CD4-positive, alpha-beta memory T cell (primary cell): Measurements from ENCODE around the gene CACNA2D1. TPM values are rescaled to one million over a fixed set of nuclear protein-coding genes. Genes with fewer than 3 reads are reported as not detected.

Experiments
- CTCF ChIA-PET: fragments of 350-600 bp; sonication (Branson Sonifier 250); formaldehyde crosslinking; loops from one replicate; lab custom pipeline; 2021; ENCODE audit warnings: inconsistent platforms; ENCODE audit not compliant: partially characterized antibody; lab: Charles Lee
- POLR2A ChIA-PET: fragments of 350-600 bp; sonication (Branson Sonifier 250); formaldehyde crosslinking; loops from one replicate; lab custom pipeline; 2021; ENCODE audit not compliant: partially characterized antibody; lab: Charles Lee
- DNase-seq, 5 donors: peaks; one replicate each; pipeline versions ENCODE4 v3.0.0 to v3.0.0-alpha.2; 2020 to 2022; ENCODE audit warnings: mixed read lengths in 1 of 5
- H3K27ac ChIP-seq: one replicate; pipeline ENCODE4 v1.7.0; 2013; ENCODE audit warnings: low read depth, low read length
- H3K27me3 ChIP-seq: 2 replicates; pipeline ENCODE4 v1.7.0; 2013; ENCODE audit warnings: mild to moderate bottlenecking, low read length, moderate library complexity; ENCODE audit not compliant: insufficient read depth
- H3K36me3 ChIP-seq: 2 replicates; pipeline ENCODE4 v1.7.0; 2013; ENCODE audit warnings: mild to moderate bottlenecking, low read length, moderate library complexity; ENCODE audit not compliant: insufficient read depth
- H3K4me1 ChIP-seq: 2 replicates; pipeline ENCODE4 v1.7.0; 2013; ENCODE audit warnings: mild to moderate bottlenecking, low read length, moderate library complexity; ENCODE audit not compliant: insufficient read depth
- H3K4me3 ChIP-seq, 2 donors: one replicate each; pipeline ENCODE4 v1.7.0; 2013; ENCODE audit warnings: low read length in 2 of 2, mild to moderate bottlenecking in 1 of 2
- H3K9me3 ChIP-seq, 2 donors: one replicate each; pipeline ENCODE4 v1.7.0; 2013; ENCODE audit warnings: low read length in 2 of 2, control low read depth in 1 of 2; ENCODE audit not compliant: control insufficient read depth in 1 of 2
- H3K27ac Mint-ChIP-seq, 7 donors: one replicate each; pipeline ENCODE4 v1.8.0; 2020 to 2021; ENCODE audit warnings: mixed read lengths in 7 of 7, mild to moderate bottlenecking in 6 of 7, inconsistent platforms in 3 of 7, moderate library complexity in 3 of 7
- H3K27me3 Mint-ChIP-seq, 2 donors: one replicate each; pipeline ENCODE4 v1.8.0; 2020 to 2021; ENCODE audit warnings: mixed read lengths in 2 of 2
- H3K36me3 Mint-ChIP-seq, 2 donors: one replicate each; pipeline ENCODE4 v1.8.0; 2020 to 2021; ENCODE audit warnings: mixed read lengths in 2 of 2, inconsistent platforms in 1 of 2, mild to moderate bottlenecking in 1 of 2
- H3K4me1 Mint-ChIP-seq, 4 donors: one replicate each; pipeline ENCODE4 v1.8.0; 2020 to 2021; ENCODE audit warnings: mixed read lengths in 4 of 4, mild to moderate bottlenecking in 1 of 4
- H3K4me3 Mint-ChIP-seq, 8 donors: one replicate each; pipeline ENCODE4 v1.8.0; 2020 to 2021; ENCODE audit warnings: mixed read lengths in 8 of 8, mild to moderate bottlenecking in 7 of 8, moderate library complexity in 6 of 8, inconsistent platforms in 3 of 8
- H3K9me3 Mint-ChIP-seq, 8 donors: one replicate each; pipeline ENCODE4 v1.8.0; 2020 to 2021; ENCODE audit warnings: mixed read lengths in 8 of 8, mild to moderate bottlenecking in 5 of 8, inconsistent platforms in 3 of 8, moderate library complexity in 1 of 8
- intact Hi-C: fragments of 100-400 bp; cut with micrococcal nuclease; formaldehyde crosslinking; loops from one replicate; pipeline ENCODE4 v1.15.1; 2023
- polyA plus RNA-seq, 2 donors: library from polyadenylated mRNA; unstranded; fragments of 300-500 nt; fragmentation: Illumina TruSeq; gene quantifications; one replicate each; pipeline ENCODE4 v1.2.3, GENCODE V29; 2021
- total RNA-seq, 2 experiments: library from RNA; stranded (reverse); gene quantifications; one replicate each; pipeline ENCODE4 v1.2.3, GENCODE V29; 2021

The CACNA2D1 gene
- total and polyA plus RNA-seq, 4 experiments from 2014 or later: not detected

DNA sequence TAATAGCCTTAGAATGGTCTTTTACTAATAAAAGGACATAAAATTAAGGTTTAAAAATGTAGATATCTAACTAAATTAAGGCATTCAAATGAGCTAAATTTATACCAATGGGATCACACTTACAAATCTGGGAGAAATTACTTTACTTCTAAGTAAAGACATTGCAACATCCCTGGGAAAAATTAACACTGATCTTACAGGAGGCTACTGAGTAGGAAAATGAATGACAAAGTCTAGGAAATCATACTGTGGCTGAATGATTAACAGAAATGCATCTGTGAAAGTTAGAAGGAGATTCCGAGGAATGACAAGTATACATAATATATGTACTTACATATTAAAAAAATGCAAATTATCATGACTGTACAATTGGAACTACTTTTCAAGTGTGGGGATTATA, 38.3 kb downstream of the CACNA2D1 start:
- Mint-ChIP-seq H3K27ac (no peak overlapping the region), H3K4me1 (no peaks in the 10 kb centered on the region), H3K4me3 (no peak overlapping the region), H3K36me3 (no peaks in the 10 kb centered on the region), H3K27me3 (no peaks in the 10 kb centered on the region), H3K9me3 (peaks cover 0 to 14% (median 6%) of the 10 kb centered on the region in 8 donors)
- intact Hi-C loops: no loop called here
- no peaks in the 10 kb centered on the region for H3K9me3 ChIP-seq
- no peak overlapping the region for H3K27ac ChIP-seq
- no peaks in the 10 kb centered on the region for H3K36me3 ChIP-seq
- H3K27me3 ChIP-seq: no peaks in the 10 kb centered on the region
- DNase-seq: no peak
- no peaks in the 10 kb centered on the region for H3K4me1 ChIP-seq
- ChIA-PET POLR2A (no interaction called here), CTCF (no interaction called here)
- H3K4me3 ChIP-seq: no peak overlapping the region

GRCh38 chr7:82404652-82405051, 38.9 kb downstream of the CACNA2D1 start:
- H3K4me1 Mint-ChIP-seq: no peaks in the 10 kb centered on the region
- Histone ChIP-seq H3K27me3 (no peaks in the 10 kb centered on the region), H3K4me3 (no peak overlapping the region), H3K9me3 (no peaks in the 10 kb centered on the region), H3K27ac (no peak overlapping the region), H3K4me1 (no peaks in the 10 kb centered on the region), H3K36me3 (no peaks in the 10 kb centered on the region)
- intact Hi-C loops: no loop called here
- H3K36me3 Mint-ChIP-seq: no peaks in the 10 kb centered on the region
- DNase-seq: no peak
- H3K9me3 Mint-ChIP-seq: peaks cover 2 to 15% (median 7%) of the 10 kb centered on the region in 8 donors
- ChIA-PET CTCF (no interaction called here), POLR2A (no interaction called here)
- no peaks in the 10 kb centered on the region for H3K27me3 Mint-ChIP-seq
- no peak overlapping the region for H3K4me3 Mint-ChIP-seq
- H3K27ac Mint-ChIP-seq: no peak overlapping the region

GRCh38 chr7:82404094-82404493, 39.5 kb downstream of the CACNA2D1 start:
- Mint-ChIP-seq H3K9me3 (peaks cover 2 to 17% (median 8%) of the 10 kb centered on the region in 8 donors), H3K4me3 (no peak overlapping the region), H3K4me1 (no peaks in the 10 kb centered on the region), H3K27ac (no peak overlapping the region), H3K36me3 (no peaks in the 10 kb centered on the region), H3K27me3 (no peaks in the 10 kb centered on the region)
- Histone ChIP-seq H3K36me3 (no peaks in the 10 kb centered on the region), H3K4me3 (no peak overlapping the region), H3K9me3 (no peaks in the 10 kb centered on the region), H3K27me3 (no peaks in the 10 kb centered on the region), H3K27ac (no peak overlapping the region), H3K4me1 (no peaks in the 10 kb centered on the region)
- ChIA-PET POLR2A (no interaction called here), CTCF (no interaction called here)
- intact Hi-C loops: no loop called here
- no peak for DNase-seq

- Mint-ChIP-seq H3K4me3 (no peak overlapping the region), H3K36me3 (no peaks in the 10 kb centered on the region), H3K27ac (no peak overlapping the region), H3K27me3 (no peaks in the 10 kb centered on the region), H3K4me1 (no peaks in the 10 kb centered on the region), H3K9me3 (peaks cover 1 to 16% (median 7%) of the 10 kb centered on the region in 8 donors)
- Histone ChIP-seq H3K4me3 (no peak overlapping the region), H3K4me1 (no peaks in the 10 kb centered on the region), H3K27ac (no peak overlapping the region), H3K36me3 (no peaks in the 10 kb centered on the region), H3K27me3 (no peaks in the 10 kb centered on the region), H3K9me3 (no peaks in the 10 kb centered on the region)
- POLR2A ChIA-PET: no interaction called here
- intact Hi-C loops: no loop called here
- no peak for DNase-seq
- CTCF ChIA-PET: no interaction called here
Observed at GRCh38 chr7:82397879-82398524, 45.6 kb downstream of the CACNA2D1 start.

- Mint-ChIP-seq H3K9me3 (peaks cover 0 to 14% (median 7%) of the 10 kb centered on the region in 8 donors), H3K36me3 (no peaks in the 10 kb centered on the region), H3K27ac (no peak overlapping the region), H3K4me3 (no peak overlapping the region), H3K4me1 (no peaks in the 10 kb centered on the region), H3K27me3 (no peaks in the 10 kb centered on the region)
- intact Hi-C loops: no loop called here
- POLR2A ChIA-PET: no interaction called here
- H3K27ac ChIP-seq: no peak overlapping the region
- DNase-seq: no peak
- no peaks in the 10 kb centered on the region for H3K9me3 ChIP-seq
- CTCF ChIA-PET: no interaction called here
- no peaks in the 10 kb centered on the region for H3K27me3 ChIP-seq
- H3K4me1 ChIP-seq: no peaks in the 10 kb centered on the region
- H3K4me3 ChIP-seq: no peak overlapping the region
- no peaks in the 10 kb centered on the region for H3K36me3 ChIP-seq
Observed at GRCh38 chr7:82396343-82396742, 47.2 kb downstream of the CACNA2D1 start.

DNA sequence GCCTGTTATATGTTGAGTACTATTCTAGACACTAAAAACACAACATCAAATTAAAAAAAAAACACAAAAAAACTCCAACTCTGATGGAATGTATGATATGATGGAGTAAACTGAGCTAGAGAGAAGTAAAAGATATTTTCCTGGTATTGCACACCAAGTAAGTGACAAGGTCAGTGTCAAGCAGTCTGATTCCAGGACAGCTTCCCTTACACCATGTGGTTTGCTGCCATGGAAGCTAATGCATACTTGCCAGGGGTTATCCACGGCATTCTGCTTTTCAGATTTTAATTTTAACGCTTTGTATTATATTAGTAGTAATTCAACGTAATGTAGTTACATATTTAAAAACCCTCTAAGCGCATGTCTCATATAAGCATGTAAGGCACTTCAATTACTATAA, 48.4 kb downstream of the CACNA2D1 start:
- H3K27me3 ChIP-seq: no peaks in the 10 kb centered on the region
- H3K4me1 ChIP-seq: no peaks in the 10 kb centered on the region
- H3K9me3 ChIP-seq: no peaks in the 10 kb centered on the region
- H3K27ac Mint-ChIP-seq: no peak overlapping the region
- POLR2A ChIA-PET: no interaction called here
- H3K9me3 Mint-ChIP-seq: peaks cover 2 to 14% (median 7%) of the 10 kb centered on the region in 8 donors
- H3K27me3 Mint-ChIP-seq: no peaks in the 10 kb centered on the region
- intact Hi-C loops: no loop called here
- CTCF ChIA-PET: no interaction called here
- H3K4me3 Mint-ChIP-seq: no peak overlapping the region
- H3K4me1 Mint-ChIP-seq: no peaks in the 10 kb centered on the region
- no peak overlapping the region for H3K4me3 ChIP-seq
- no peaks in the 10 kb centered on the region for H3K36me3 ChIP-seq
- no peak for DNase-seq
- H3K27ac ChIP-seq: no peak overlapping the region
- H3K36me3 Mint-ChIP-seq: no peaks in the 10 kb centered on the region

DNA sequence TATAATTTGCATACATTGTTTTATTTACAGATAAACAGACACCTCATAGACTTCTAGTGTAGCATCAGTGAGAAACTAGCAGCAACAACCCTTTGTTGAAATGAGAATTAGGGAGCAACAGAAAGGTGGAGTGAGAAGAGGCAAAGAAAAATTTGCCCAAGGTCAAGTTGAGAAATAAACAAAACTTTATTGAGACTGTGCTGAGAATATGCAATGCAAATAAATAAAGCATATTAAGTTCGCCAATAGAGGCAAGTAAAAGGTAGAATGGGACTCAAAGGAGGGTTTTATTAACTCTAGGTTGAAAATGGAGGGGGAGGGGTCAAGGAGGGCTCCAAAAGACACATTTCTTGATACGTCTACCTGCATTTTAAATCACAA, 49.7 kb downstream of the CACNA2D1 start:
- no peak overlapping the region for H3K27ac ChIP-seq
- no peaks in the 10 kb centered on the region for H3K36me3 Mint-ChIP-seq
- H3K27ac Mint-ChIP-seq: no peak overlapping the region
- intact Hi-C loops: no loop called here
- H3K4me1 ChIP-seq: no peaks in the 10 kb centered on the region
- H3K36me3 ChIP-seq: no peaks in the 10 kb centered on the region
- H3K27me3 Mint-ChIP-seq: no peaks in the 10 kb centered on the region
- ChIA-PET POLR2A (no interaction called here), CTCF (no interaction called here)
- no peaks in the 10 kb centered on the region for H3K27me3 ChIP-seq
- DNase-seq: no peak
- H3K4me1 Mint-ChIP-seq: no peaks in the 10 kb centered on the region
- peaks cover 0 to 12% (median 4%) of the 10 kb centered on the region in 8 donors for H3K9me3 Mint-ChIP-seq
- H3K9me3 ChIP-seq: no peaks in the 10 kb centered on the region
- H3K4me3 Mint-ChIP-seq: no peak overlapping the region
- H3K4me3 ChIP-seq: no peak overlapping the region
